Right lobe of liver (tissue), 4 donors: ENCODE results near the gene PLPP4.

Experiments used
- CTCF ChIP-seq, 4 donors: fragments of 200-600 bp in 3 of 4; fragments of 450-650 bp in 1 of 4; IDR thresholded peaks; one replicate each; pipeline versions ENCODE4 v1.5.1 to v1.8.0; 2016 to 2022; ENCODE audit warnings: antibody characterized with exemption in 4 of 4, mild to moderate bottlenecking in 2 of 4
- POLR2A ChIP-seq: fragments of 450-650 bp; IDR thresholded peaks from one replicate; pipeline ENCODE4 v1.6.1; 2017; ENCODE audit warnings: antibody characterized with exemption, mild to moderate bottlenecking
- donor health status: DM: no; HTN: no; CAD: no.
- donor health status: DM: no; HTN: no; CAD: no.
- donor health status: DM: no; HTN: yes; CAD: no.

- TF ChIP-seq CTCF (IDR thresholded peaks at IDR 0.05): no peak
- TF ChIP-seq POLR2A: no peak
Measured at GRCh38 chr10:120422457-120422856, 34.6 kb upstream of the PLPP4 start.
